ENCODE measurements around the gene BIRC5.

Gene BIRC5

DNA sequence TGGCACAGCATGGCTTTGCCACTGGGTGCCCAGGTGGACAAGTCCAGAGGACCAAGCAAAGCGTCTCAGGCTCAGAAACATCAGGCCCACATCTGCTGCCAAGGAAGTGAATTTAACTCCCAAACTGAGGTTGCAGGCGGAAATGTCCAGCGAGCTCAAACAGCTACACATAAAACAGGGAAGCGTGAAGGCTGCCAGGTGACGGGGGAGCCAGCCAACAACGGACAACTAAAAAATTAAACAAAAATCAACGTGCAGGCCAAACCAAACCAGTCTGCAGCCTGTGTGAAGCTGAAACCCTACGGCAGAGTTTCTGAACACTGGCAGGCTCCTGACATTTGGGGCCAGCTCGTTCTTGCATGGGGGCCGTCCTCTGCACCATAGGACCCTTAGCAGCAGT lies 29.7 kb upstream of the BIRC5 start:
- DNase-seq (ENCODE audit: low read depth in 2 of 2) = no peak

GRCh38 chr17:78184868-78185267 lies 29.2 kb upstream of the BIRC5 start:
- no peak for DNase-seq (ENCODE audit: low read depth in 2 of 2)

DNA sequence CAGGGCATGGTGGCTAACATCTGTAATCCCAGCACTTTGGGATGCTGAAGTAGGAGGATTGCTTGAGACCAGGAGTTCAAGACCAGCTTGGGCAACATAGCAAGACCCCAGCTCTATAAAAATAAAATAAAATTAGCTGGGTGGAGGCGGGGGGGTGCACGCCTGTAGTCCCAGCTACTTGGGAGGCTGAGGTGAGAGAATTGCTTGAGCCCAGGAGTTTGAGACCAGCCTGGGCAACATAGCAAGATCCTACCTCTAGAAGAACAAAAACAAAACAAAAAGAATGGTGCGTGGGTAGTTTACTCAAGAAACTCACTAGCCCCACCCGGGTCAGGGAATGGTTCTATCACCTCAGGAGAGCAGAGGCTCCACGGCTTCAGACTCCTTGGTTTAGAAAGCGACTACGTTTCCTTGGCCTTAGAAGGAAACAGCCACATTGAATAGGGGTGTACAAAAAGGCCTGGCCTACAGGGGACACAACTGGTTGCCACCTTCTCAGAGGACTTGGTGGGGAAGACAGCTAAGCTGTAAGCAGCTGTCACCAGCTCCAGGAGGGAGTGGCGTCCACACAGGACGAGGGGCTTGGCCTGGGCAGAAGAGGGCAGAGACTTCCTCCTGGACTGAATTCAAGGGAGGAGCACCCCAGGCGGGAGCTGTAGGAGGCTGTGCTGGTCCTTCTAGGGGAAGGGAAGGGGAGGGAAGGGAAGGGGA lies 27.9 kb upstream of the BIRC5 start:
- no peak for DNase-seq (ENCODE audit: low read depth in 2 of 2)

DNA sequence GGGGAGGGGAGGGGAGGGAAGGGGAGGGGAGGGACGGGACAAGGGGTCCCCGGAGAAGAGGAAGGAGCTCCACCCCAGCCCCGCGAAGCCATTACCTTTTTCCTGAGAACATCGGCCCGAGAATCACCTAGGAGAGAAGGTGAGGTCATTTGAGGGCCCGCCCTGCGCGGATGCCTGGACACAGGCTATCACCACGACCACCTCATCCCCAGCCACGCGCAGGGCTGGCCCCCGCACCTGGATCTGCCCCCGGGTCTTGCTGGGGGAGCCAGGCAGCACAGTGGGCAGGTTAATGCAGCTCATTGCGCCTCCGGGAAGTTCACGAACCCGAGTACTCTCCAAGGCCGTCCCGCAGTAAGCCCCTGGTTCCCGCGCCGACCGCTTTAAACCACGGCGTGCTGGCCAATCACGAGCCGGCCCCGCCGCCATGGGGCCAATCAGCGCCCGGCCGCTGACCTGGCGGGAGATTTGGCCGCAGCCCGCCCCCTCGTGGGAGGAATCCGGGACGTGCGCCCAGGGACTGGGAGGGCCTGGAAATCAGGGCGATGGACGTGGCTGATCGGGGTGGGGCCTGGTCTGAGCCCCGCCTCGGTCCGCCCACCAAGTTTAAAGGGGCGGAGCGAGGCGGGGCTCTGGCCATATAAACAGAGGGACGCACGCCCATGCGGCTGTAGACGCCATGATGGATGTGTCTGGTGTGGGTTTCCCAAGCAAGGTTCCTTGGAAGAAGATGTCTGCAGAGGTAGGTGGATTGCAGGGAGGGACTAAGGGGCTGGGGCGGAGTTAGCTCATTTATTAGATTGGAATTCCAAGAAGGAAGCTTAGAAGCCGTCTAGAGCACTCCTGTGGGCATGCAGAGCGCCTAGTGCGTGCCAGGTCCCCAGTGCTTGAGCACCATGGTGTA lies 27.1 kb upstream of the BIRC5 start, which contains the start of the genes AFMID and TK1:
Gene AFMID, plus strand, starts transcription at position 671 of the 904 bp plus-strand sequence. Its CDS starts 9 bp downstream, at position 680.
Gene TK1, minus strand, starts transcription at position 361 of the 904 bp plus-strand sequence. Its CDS starts 58 bp downstream, at position 303.
- DNase-seq (ENCODE audit: low read depth in 2 of 2) = peak; percentile 96 to 97

GRCh38 chr17:78196716-78197115 lies 17.3 kb upstream of the BIRC5 start:
- DNase-seq (ENCODE audit: low read depth in 2 of 2) = no peak

- DNase-seq (ENCODE audit: low read depth in 2 of 2) = no peak
These were observed 16.8 kb upstream of the BIRC5 start for GRCh38 chr17:78197147-78197832.

DNA sequence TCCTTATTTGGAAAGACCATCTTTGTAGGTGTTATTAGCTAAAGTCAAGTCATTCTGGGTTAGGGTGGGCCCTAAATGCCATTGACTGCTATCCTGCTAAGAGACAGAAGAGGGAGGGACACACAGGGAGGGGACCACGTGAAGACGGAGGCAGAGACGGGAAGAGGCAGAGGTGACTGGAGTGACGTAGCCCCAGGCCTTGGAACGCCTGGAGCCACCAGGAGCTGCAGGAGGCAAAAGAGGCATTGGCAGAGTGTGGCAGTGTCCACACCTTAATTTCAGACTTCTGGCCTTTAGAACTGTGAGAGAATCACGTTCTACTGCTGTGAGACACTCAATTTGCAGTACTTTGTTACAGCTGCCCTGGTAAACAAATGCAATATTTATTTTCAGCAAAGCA lies 13.6 kb upstream of the BIRC5 start:
- no peak for DNase-seq (ENCODE audit: low read depth in 2 of 2)

DNA sequence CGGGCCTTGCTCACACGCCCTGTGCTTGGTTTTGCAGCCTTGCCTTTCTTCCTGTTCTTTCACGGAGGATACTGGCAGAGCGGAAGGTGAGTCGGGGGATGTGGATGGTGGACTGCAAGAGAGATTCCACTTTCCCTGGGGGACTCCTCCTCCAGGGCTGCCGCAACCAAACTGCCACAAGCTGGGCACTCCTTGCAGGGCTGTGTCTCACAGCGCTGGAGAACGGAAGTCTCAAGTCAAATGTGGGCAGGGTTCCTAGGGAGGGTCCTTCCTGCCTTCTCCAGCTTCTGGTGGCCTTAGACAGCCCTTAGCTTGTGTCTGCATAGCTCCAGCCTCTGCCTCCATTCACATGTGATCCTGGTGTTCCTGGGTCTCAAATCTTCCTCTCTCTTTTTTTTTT lies 11.4 kb upstream of the BIRC5 start:
- no peak for DNase-seq (ENCODE audit: low read depth in 2 of 2)

- no peak for DNase-seq (ENCODE audit: low read depth in 2 of 2)
These were observed 9.5 kb upstream of the BIRC5 start for GRCh38 chr17:78204387-78205123.

- DNase-seq (ENCODE audit: low read depth in 2 of 2) = no peak
These were observed 8.8 kb upstream of the BIRC5 start for GRCh38 chr17:78205124-78205775.

DNA sequence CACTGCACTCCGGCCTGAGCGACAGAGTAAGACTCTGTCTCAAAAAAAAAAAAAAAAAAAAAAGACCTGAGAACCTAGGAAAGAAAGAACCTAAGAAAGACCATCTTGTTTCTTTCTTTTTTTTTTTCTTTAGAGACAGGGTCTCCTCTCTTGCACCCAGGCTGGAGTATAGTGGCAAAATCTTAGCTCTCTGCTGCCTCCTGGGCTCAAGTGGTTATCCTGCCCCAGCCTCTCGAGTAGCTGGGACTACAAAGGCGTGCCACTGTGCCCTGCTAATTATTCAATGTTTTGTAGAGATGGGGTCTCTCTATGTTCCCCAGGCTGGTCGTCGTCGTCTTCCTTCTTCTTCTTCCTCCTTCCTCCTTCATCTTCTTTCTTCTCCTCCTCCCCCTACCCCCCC lies 7.8 kb upstream of the BIRC5 start:
- no peak for DNase-seq (ENCODE audit: low read depth in 2 of 2)

DNA sequence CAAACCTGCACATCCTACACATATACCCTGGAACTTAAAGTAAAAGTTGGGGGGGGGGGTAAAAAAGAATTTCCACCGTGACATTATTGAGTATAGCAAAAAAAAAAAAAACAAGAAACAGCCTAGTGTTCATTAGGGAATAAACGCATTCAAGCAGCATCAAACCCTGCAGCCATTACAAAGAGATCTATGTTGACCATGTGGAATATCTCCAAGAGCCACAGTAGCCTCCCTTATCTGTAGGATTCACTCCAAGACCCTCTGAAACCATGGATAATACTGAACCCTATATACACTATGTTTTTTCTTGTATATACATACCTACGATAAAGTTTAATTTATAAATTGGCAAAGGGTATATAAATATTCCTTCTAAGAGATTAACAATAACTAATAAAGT lies 5.6 kb upstream of the BIRC5 start:
- DNase-seq (ENCODE audit: low read depth in 2 of 2) = no peak

DNA sequence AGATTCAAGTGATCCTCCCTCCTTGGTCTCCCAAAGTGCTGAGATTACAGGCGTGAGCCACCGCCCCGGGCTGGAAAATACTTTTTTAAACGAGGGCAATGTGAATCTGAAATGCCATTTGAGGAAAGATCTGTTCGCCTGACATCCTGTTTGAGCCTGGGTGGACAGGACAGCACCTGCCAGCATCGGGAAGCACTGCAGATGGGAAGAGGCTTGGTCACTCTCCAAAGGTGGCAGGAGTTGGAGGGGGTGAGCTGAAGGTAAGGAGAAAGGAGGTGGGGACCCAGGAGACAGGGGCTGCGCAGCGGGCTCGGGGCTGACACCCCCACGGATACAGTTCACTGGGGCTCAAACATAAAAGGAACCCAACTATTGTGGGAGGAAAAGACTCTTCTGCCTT lies 3.9 kb upstream of the BIRC5 start:
- DNase-seq (ENCODE audit: low read depth in 2 of 2) = no peak

GRCh38 chr17:78211032-78211431 lies 3.0 kb upstream of the BIRC5 start:
- no peak for DNase-seq (ENCODE audit: low read depth in 2 of 2)

GRCh38 chr17:78214706-78215061 lies 631 bp downstream of the BIRC5 start:
- DNase-seq (ENCODE audit: low read depth in 2 of 2) = no peak

- no peak for DNase-seq (ENCODE audit: low read depth in 2 of 2)
These were observed 5.5 kb downstream of the BIRC5 start for GRCh38 chr17:78219396-78220150.

DNA sequence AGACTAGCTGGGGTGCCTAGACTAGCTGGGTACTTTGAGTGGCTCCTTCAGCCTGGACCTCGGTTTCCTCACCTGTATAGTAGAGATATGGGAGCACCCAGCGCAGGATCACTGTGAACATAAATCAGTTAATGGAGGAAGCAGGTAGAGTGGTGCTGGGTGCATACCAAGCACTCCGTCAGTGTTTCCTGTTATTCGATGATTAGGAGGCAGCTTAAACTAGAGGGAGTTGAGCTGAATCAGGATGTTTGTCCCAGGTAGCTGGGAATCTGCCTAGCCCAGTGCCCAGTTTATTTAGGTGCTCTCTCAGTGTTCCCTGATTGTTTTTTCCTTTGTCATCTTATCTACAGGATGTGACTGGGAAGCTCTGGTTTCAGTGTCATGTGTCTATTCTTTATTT lies 9.0 kb downstream of the BIRC5 start:
- DNase-seq (ENCODE audit: low read depth in 2 of 2) = no peak

GRCh38 chr17:78223765-78224164 lies 9.7 kb downstream of the BIRC5 start:
- DNase-seq (ENCODE audit: low read depth in 2 of 2) = no peak

- no peak for DNase-seq (ENCODE audit: low read depth in 2 of 2)
These were observed 10.4 kb downstream of the BIRC5 start for GRCh38 chr17:78224231-78225087.

Data from stimulated activated CD8-positive, alpha-beta memory T cell treated with anti-CD3 and anti-CD28 coated beads, Interleukin-2, amount 100 ng/mL, for 48 hours (primary cell).